T-helper 9 cell (primary cell): ENCODE measurements around the gene APOL3.
A peak's percentile ranks its signal among the peaks of the same experiment; 100 is the strongest.
"Not testable (repeated sequence)": the region's sequence is repeated elsewhere in the genome, so short reads cannot be mapped to it uniquely, and the experiment has no call there.

Experiments
- DNase-seq: peaks from one replicate; pipeline ENCODE4 v3.0.0-alpha.2; 2020

Gene APOL3

GRCh38 chr22:36131907-36132306 is 28.6 kb downstream of the APOL3 start:
- DNase-seq: no peak

DNA sequence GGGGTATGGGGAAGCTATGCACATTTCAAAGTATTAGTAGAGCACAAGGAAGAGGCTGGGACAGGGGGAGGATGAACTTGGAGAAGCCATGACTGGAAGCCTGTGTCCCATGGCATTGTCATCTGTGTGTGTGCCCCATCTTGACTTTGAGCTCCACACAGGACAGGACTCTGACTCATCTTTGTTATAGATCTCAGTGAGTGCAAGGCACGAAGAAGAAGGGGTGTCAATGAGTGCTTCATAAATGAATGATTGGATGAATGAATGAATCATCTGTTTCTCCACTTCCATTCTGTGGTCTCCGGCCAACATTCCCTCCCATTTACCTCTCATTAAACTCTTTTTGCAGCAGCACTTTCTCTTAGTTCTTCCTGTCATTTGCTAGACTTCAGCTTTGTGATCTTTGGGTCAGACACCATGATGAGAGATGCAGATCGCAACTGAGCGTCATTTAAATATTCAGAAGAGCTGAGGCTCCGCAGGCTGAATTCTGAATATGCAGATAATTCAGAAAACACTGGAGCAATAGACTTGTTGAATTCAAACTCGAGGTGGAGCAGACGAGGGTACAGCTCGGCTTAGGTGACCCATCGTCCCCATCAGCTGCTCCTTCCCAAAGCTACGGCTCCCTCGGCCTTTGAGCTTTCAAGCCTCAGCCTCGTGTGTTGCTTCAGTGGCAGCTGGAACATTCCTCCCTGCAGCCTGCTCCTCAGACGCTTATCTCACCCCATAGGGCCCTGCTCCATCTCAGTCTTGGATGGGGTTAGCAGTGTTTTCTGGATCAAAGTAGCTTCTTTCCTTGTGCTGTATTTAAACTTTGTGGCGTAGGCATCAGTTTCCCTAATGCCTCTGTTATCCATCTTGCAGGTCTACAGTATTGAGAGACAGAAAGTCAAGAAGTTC is 30.8 kb downstream of the APOL3 start:
- DNase-seq: no peak

- no peak for DNase-seq
Observed at GRCh38 chr22:36129071-36129470, 31.5 kb downstream of the APOL3 start.

GRCh38 chr22:36125994-36126531 is 34.5 kb downstream of the APOL3 start:
- DNase-seq: no peak

DNA sequence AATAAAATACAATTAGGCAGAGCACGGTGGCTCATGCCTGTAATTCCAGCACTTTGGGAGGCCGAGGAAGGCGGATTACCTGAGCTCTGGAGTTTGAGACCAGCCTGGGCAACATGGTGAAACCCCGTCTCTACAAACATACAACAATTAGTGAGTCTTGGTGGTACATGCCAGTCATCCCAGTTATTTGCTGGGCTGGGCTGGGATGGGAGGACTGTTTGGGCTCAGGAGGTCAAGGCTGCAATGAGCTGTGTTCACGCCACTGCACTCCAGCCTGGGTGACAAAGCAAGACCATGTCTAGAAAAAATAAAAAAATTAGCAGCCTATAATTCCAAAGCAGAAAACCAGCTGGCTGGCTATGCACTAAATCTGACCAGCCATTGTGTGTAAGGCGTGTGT is 35.1 kb downstream of the APOL3 start:
- DNase-seq: no peak

DNA sequence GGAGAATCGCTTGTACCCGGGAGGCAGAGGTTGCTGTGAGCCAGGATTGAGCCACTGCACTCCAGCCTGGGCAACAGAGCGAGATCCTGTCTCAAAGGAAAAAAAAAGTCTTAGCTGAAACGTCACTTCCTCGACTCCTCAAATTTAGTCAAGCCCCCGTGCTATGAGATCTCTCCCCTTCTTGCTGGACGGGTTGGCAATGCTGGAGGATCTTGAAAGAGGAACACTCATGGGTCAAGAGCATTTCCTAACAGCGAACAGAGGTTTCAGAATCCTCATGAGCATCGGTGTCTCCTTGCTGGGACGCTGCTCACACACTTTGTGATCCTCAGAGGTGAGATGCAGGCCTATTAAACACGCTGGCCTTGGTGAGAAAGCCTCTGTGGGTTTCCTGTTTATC is 35.9 kb downstream of the APOL3 start:
- DNase-seq: no peak

- peak; percentile 91 for DNase-seq
Observed at GRCh38 chr22:36123673-36124630, 36.6 kb downstream of the APOL3 start.

GRCh38 chr22:36120621-36121351 is 39.8 kb downstream of the APOL3 start:
- DNase-seq: not testable (repeated sequence)

DNA sequence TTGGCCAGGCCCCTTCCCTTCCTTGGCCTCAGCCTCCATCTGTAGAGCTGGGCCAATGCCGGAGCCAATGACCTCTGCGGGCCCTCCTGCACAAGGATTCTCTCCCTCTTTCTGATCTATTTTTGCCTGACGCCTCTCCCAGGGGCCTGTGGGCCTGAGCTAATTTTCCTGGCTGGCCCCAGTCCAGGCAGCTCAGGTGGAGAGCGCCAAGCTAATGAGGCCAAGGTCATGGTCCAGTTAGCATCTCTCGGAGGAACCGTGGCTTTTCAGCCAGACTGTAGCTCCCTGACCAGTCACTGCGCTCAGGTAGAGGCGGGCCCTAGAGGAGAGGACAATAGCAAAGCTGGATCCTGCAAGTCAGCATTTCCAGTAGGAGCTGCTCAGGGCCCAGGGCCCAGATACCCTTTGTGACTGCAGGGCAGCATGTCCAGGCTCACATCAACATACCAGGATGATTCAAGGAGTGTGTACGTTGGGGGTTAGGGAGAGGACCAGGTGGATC is 43.5 kb downstream of the APOL3 start:
- DNase-seq: no peak

- DNase-seq: no peak
Observed at GRCh38 chr22:36116127-36116526, 44.4 kb downstream of the APOL3 start.

GRCh38 chr22:36113121-36113520 is 47.4 kb downstream of the APOL3 start:
- no peak for DNase-seq

DNA sequence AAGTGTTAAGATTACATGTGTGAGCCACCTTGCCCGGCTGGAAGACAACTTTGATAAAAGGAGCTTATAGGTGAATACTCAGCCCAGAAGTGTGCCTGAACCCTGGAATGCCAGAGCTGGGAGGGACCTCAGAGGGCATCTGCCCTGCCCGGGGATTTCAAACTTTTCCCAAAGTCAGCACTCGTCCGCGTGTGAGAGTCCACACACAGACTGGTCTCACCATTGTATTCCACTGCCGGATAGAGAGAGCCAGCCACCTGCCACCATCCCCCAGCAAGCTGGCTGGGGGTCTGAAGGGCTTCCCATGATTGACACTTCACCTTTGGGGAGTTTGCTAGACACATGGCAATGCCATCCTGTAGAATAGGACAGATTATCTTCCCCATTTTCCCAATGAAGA is 49.2 kb downstream of the APOL3 start:
- DNase-seq: no peak

- no peak for DNase-seq
Observed at GRCh38 chr22:36110306-36110881, 50.2 kb downstream of the APOL3 start.

GRCh38 chr22:36107436-36107835 is 53.1 kb downstream of the APOL3 start:
- DNase-seq: no peak

DNA sequence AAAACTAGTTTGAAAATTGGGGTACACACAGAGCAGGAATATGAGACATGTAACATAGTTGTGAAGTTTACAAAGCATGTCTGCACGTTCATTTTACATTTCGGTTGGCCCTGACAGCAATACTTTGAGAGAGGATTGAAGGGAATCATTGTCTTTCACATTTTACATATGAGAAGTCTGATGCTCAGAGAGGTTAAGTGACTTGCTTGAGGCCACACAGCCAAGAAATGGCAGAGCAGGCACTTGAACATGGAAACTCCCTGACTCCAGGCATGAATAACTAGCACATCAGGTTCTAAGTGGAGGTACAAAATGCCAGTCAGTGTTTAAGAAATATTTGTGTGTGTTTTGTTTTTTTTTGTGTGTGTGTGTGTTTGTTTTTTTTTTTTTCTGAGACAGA is 53.6 kb downstream of the APOL3 start:
- DNase-seq: no peak

GRCh38 chr22:36104988-36105387 is 55.6 kb downstream of the APOL3 start:
- DNase-seq: no peak

GRCh38 chr22:36104435-36104834 is 56.1 kb downstream of the APOL3 start:
- DNase-seq: no peak

- DNase-seq: no peak
Observed at GRCh38 chr22:36103891-36104290, 56.7 kb downstream of the APOL3 start.

DNA sequence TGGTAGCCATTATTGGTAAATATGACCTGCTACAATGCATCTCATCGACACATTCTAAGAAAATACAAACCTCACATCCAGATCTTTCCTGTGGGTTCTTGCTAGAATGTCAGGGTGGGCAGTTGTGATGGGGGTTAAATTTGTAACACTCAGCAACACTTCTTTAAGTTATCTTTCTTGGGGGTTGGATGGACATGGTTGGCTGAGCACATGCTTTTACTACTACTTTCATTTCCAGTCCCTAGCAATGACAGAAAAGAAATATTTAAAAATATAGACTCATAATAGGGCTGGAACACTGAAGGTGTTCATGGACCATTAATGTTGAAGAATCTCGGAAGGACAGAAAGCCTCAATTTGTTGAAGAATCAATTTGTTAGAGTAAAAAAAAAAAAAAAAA is 57.6 kb downstream of the APOL3 start:
- DNase-seq: no peak

- no peak for DNase-seq
Observed at GRCh38 chr22:36101756-36102155, 58.8 kb downstream of the APOL3 start.

DNA sequence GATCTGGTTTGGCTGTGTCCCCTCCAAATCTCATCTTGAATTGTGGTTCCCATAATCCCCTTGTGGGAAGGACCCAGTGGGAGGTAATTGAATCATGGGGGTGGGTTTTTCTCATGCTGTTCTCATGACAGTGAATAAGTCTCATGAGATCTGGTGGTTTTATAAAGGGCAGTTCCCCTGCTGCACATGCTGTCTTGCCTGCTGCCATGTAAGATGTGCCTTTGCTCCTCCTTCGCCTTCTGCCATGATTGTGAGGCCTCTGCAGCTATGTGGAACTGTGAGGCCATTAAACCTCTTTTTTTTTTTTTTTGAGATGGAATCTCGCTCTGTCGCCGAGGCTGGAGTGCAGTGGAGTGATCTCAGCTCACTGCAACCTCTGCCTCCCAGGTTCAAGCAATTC is 59.6 kb downstream of the APOL3 start:
- not testable (repeated sequence) for DNase-seq
